Germinal center (tissue), 1 donor: ENCODE data around the gene WDFY2.
"Not testable (repeated sequence)": the region's sequence is repeated elsewhere in the genome, so short reads cannot be mapped to it uniquely, and the experiment has no call there.

Source experiments
- DNase-seq: peaks from one replicate; pipeline ENCODE4 v3.0.0; 2012; ENCODE audit warnings: mixed read lengths, low spot score

Gene WDFY2

GRCh38 chr13:51632591-51633362 lies 48.5 kb downstream of the WDFY2 start:
- DNase-seq, result no peak

- DNase-seq, result no peak
These were observed 51.0 kb downstream of the WDFY2 start for GRCh38 chr13:51635137-51635878.

GRCh38 chr13:51636349-51636890 lies 52.2 kb downstream of the WDFY2 start:
- no peak for DNase-seq

- DNase-seq, result no peak
These were observed 53.6 kb downstream of the WDFY2 start for GRCh38 chr13:51637852-51638215.

- no peak for DNase-seq
These were observed 54.1 kb downstream of the WDFY2 start for GRCh38 chr13:51638216-51638871.

GRCh38 chr13:51639171-51639570 lies 54.9 kb downstream of the WDFY2 start:
- no peak for DNase-seq

GRCh38 chr13:51640696-51641095 lies 56.4 kb downstream of the WDFY2 start:
- DNase-seq, result not testable (repeated sequence)

GRCh38 chr13:51643105-51643881 lies 59.0 kb downstream of the WDFY2 start:
- DNase-seq, result no peak

GRCh38 chr13:51643882-51644281 lies 59.6 kb downstream of the WDFY2 start:
- no peak for DNase-seq

- no peak for DNase-seq
These were observed 60.4 kb downstream of the WDFY2 start for GRCh38 chr13:51644654-51645053.

GRCh38 chr13:51645154-51645650 lies 60.9 kb downstream of the WDFY2 start:
- peak; percentile 20 for DNase-seq

- no peak for DNase-seq
These were observed 61.8 kb downstream of the WDFY2 start for GRCh38 chr13:51645761-51646670.

- DNase-seq, result no peak
These were observed 62.8 kb downstream of the WDFY2 start for GRCh38 chr13:51647067-51647466.

GRCh38 chr13:51652193-51652592 lies 67.9 kb downstream of the WDFY2 start:
- not testable (repeated sequence) for DNase-seq

- DNase-seq, result no peak
These were observed 75.2 kb downstream of the WDFY2 start for GRCh38 chr13:51659276-51660127.

- no peak for DNase-seq
These were observed 76.6 kb downstream of the WDFY2 start for GRCh38 chr13:51660813-51661212.

- DNase-seq, result no peak
These were observed 80.0 kb downstream of the WDFY2 start for GRCh38 chr13:51663973-51664957.

GRCh38 chr13:51665456-51665855 lies 81.2 kb downstream of the WDFY2 start:
- DNase-seq, result no peak
